Measurements from ENCODE around the gene AIFM2.
A peak's percentile ranks its signal among the peaks of the same experiment; 100 is the strongest.

- peak in 2 of 3 experiments; percentile 10 to 28 for TF ChIP-seq CTCF (IDR thresholded peaks at IDR 0.05)
- peak; percentile 68 to 78 for TF ChIP-seq POLR2AphosphoS5 (IDR thresholded peaks at IDR 0.05)
- no peak for TF ChIP-seq EP300 (IDR thresholded peaks at IDR 0.05)
Measured at GRCh38 chr10:70132098-70133029, at the start of gene AIFM2.
